ENCODE data around the gene RASAL3.

Gene RASAL3

DNA sequence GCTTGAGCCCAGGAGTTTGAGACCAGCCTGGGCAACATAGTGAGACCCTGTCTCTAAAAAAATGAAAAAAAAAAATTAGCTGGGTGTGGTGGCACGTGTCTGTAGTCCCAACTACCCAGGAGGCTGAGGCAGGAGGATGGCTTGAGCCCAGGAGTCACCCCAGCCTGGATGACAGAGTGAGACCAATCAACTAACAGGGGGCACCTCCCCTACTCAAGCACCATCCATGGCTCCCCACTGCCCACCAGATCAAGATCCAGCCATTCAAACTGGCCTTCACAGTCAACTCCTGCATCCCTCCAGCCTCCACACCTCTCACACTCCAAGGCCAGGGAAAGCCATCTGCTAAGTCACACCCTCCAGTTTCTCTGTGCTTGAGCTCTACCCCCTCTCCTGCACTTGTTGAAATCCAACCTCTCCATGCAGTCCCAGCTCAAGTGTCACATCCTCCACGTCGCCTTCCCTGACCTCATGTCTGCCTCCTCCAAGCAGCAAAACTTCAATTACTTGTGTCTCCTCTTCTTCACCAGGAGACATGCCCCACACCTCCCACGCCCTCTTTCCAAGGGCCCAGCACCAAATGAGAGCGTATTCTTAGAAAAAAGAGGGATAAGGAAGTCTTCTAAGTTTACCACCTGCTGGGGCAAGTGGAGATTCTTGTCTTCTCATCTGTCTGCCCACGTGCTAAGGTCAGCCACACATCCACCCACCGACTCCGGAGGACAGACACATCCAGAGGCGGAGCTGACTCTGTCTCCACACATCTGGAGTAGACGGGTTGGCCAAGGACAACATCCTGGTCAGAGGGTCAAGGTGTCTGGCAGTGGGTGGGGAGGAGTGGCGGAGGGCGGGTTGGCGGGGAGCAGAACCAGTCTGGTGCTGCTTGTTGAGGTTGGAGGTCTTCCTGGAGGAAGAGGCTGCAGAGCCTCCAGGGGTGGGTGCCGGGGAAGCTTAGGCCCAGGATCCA is 43.0 kb upstream of the RASAL3 start:
- H3K4me2 ChIP-seq (ENCODE audit: low read length): no peak overlapping the region
- TF ChIP-seq, protein P1, sequence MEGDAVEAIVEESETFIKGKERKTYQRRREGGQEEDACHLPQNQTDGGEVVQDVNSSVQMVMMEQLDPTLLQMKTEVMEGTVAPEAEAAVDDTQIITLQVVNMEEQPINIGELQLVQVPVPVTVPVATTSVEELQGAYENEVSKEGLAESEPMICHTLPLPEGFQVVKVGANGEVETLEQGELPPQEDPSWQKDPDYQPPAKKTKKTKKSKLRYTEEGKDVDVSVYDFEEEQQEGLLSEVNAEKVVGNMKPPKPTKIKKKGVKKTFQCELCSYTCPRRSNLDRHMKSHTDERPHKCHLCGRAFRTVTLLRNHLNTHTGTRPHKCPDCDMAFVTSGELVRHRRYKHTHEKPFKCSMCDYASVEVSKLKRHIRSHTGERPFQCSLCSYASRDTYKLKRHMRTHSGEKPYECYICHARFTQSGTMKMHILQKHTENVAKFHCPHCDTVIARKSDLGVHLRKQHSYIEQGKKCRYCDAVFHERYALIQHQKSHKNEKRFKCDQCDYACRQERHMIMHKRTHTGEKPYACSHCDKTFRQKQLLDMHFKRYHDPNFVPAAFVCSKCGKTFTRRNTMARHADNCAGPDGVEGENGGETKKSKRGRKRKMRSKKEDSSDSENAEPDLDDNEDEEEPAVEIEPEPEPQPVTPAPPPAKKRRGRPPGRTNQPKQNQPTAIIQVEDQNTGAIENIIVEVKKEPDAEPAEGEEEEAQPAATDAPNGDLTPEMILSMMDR (IDR thresholded peaks at IDR 0.05; ENCODE audit: low read depth, low read length): no peak
- no peak for TF ChIP-seq EZH2phosphoT487 (IDR thresholded peaks at IDR 0.05; ENCODE audit: low read depth)
- no peaks in the 10 kb centered on the region for H3K36me3 ChIP-seq (replicated peaks; ENCODE audit: low read depth, low read length)
- H3K4me1 ChIP-seq (ENCODE audit: low read length): no peaks in the 10 kb centered on the region
- peaks cover 2% of the 10 kb centered on the region; the same call in 1 of the 2 replicates for H3K27me3 ChIP-seq (ENCODE audit: low read depth, low read length)
- no peaks in the 10 kb centered on the region for H4K20me1 ChIP-seq (ENCODE audit: insufficient read depth, low read length)
- H3K9ac ChIP-seq (ENCODE audit: low read length): no peak overlapping the region
- no peak overlapping the region for H2AFZ ChIP-seq (ENCODE audit: low read depth, low read length)
- no peaks in the 10 kb centered on the region for H3K79me2 ChIP-seq (ENCODE audit: low read length)
- no peaks in the 10 kb centered on the region for H3K9me3 ChIP-seq (ENCODE audit: insufficient read depth, low read length)
- H3K4me3 ChIP-seq (ENCODE audit: low read length): no peak overlapping the region
- H3K27ac ChIP-seq (ENCODE audit: low read length): no peak overlapping the region

DNA sequence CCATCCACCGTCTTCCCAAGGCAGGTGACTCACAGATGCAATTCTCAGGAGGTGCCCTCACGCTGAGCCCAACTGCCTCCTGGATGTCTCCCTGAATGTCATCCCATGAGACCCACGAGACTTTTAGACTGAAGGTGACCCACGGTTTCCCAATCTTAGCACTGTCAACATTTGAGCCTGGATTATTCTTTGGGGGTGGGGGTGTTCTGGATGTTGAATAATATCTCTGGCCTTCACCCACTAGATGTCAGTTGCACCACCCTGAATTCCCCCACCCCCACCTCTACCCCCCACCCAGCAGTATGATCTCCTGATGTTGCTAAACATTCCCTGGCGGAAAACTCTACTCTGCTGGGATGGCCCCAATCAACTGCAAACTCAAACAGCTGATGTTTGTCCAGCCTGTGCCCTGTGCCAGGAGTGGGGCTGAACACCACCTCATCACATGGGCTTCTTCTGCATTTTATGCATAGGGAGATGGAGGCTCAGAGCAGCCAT is 41.8 kb upstream of the RASAL3 start:
- Histone ChIP-seq H4K20me1 (ENCODE audit: insufficient read depth, low read length) (no peaks in the 10 kb centered on the region), H3K27ac (ENCODE audit: low read length) (no peak overlapping the region), H3K27me3 (ENCODE audit: low read depth, low read length) (peaks cover 4% of the 10 kb centered on the region; the same call in 1 of the 2 replicates), H3K9ac (ENCODE audit: low read length) (no peak overlapping the region), H3K4me1 (ENCODE audit: low read length) (no peaks in the 10 kb centered on the region), H3K79me2 (ENCODE audit: low read length) (no peaks in the 10 kb centered on the region), H3K9me3 (ENCODE audit: insufficient read depth, low read length) (no peaks in the 10 kb centered on the region), H3K4me2 (ENCODE audit: low read length) (no peak overlapping the region), H2AFZ (ENCODE audit: low read depth, low read length) (no peak overlapping the region), H3K4me3 (ENCODE audit: low read length) (no peak overlapping the region), H3K36me3 (replicated peaks; ENCODE audit: low read depth, low read length) (no peaks in the 10 kb centered on the region)
- no peak for TF ChIP-seq EZH2phosphoT487 (IDR thresholded peaks at IDR 0.05; ENCODE audit: low read depth)
- TF ChIP-seq, protein P1 (IDR thresholded peaks at IDR 0.05; ENCODE audit: low read depth, low read length): no peak

DNA sequence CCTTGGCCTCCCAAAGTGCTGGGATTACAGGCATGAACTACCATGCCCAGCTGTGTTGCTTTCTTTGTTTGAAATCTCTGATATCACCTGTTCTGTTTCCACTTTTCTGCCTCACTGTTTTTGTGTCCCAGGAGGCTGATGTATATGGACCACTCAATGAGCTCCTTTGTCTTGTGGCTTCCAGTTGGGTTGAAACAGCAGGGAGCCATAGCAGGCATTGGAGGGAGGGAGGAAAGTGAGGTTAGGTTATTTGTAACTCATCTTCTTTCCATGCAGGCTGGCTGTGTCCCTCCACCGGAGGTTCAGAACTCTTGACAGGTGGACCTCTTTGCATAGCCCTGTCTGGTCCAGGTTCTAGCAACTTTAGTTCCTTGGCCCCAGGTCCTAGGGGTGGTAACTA is 37.9 kb upstream of the RASAL3 start:
- no peak overlapping the region for H3K9ac ChIP-seq (ENCODE audit: low read length)
- no peak overlapping the region for H2AFZ ChIP-seq (ENCODE audit: low read depth, low read length)
- no peak overlapping the region for H3K4me2 ChIP-seq (ENCODE audit: low read length)
- no peaks in the 10 kb centered on the region for H3K36me3 ChIP-seq (replicated peaks; ENCODE audit: low read depth, low read length)
- peaks cover 4% of the 10 kb centered on the region; the same call in 1 of the 2 replicates for H3K27me3 ChIP-seq (ENCODE audit: low read depth, low read length)
- TF ChIP-seq EZH2phosphoT487 (IDR thresholded peaks at IDR 0.05; ENCODE audit: low read depth): no peak
- no peaks in the 10 kb centered on the region for H3K79me2 ChIP-seq (ENCODE audit: low read length)
- no peaks in the 10 kb centered on the region for H4K20me1 ChIP-seq (ENCODE audit: insufficient read depth, low read length)
- H3K4me1 ChIP-seq (ENCODE audit: low read length): no peaks in the 10 kb centered on the region
- no peak overlapping the region for H3K4me3 ChIP-seq (ENCODE audit: low read length)
- H3K9me3 ChIP-seq (ENCODE audit: insufficient read depth, low read length): no peaks in the 10 kb centered on the region
- no peak overlapping the region for H3K27ac ChIP-seq (ENCODE audit: low read length)

DNA sequence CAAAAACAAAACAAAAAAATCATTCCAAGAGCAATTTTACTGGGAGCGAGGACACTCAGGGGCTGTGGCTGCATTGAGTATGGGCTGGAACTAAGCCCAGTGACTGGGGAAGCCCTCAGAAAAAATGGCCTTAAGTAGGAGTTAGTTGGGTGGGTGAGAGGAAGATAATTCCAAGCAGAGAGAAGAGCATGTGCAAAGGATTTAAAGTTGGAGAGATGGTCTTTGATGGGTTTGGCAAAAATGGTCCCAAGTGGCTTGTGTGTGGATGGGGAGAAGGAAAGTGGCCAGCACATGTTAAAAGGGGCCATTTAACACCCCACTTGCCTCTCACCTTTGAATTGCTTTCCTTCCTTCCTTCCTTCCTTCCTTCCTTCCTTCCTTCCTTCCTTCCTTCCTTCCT is 37.3 kb upstream of the RASAL3 start:
- no peaks in the 10 kb centered on the region for H3K36me3 ChIP-seq (replicated peaks; ENCODE audit: low read depth, low read length)
- no peaks in the 10 kb centered on the region for H3K9me3 ChIP-seq (ENCODE audit: insufficient read depth, low read length)
- no peak overlapping the region for H3K27ac ChIP-seq (ENCODE audit: low read length)
- H3K4me2 ChIP-seq (ENCODE audit: low read length): no peak overlapping the region
- H3K9ac ChIP-seq (ENCODE audit: low read length): no peak overlapping the region
- no peaks in the 10 kb centered on the region for H3K4me1 ChIP-seq (ENCODE audit: low read length)
- no peak overlapping the region for H2AFZ ChIP-seq (ENCODE audit: low read depth, low read length)
- H3K79me2 ChIP-seq (ENCODE audit: low read length): no peaks in the 10 kb centered on the region
- H3K27me3 ChIP-seq (ENCODE audit: low read depth, low read length): peaks cover 4% of the 10 kb centered on the region; the same call in 1 of the 2 replicates
- TF ChIP-seq EZH2phosphoT487 (IDR thresholded peaks at IDR 0.05; ENCODE audit: low read depth): no peak
- TF ChIP-seq, protein P1 (IDR thresholded peaks at IDR 0.05; ENCODE audit: low read depth, low read length): no peak
- H3K4me3 ChIP-seq (ENCODE audit: low read length): no peak overlapping the region
- no peaks in the 10 kb centered on the region for H4K20me1 ChIP-seq (ENCODE audit: insufficient read depth, low read length)
